Loucy (cell line): ENCODE results near the gene REEP1.

Experiments
- EZH2phosphoT487 ChIP-seq: fragments of 200-600 bp; IDR thresholded peaks from 2 replicates; pipeline ENCODE4 v1.6.1; 2018; ENCODE audit warnings: antibody characterized with exemption, mild to moderate bottlenecking, moderate library complexity, borderline replicate concordance
- TF ChIP-seq, protein P1 (sequence below): fragments of 200-600 bp; sonication (generic); conservative IDR thresholded peaks from 2 replicates; pipeline ENCODE4 v1.5.1; 2014; ENCODE audit warnings: mild to moderate bottlenecking, antibody characterized with exemption, low read length

GRCh38 chr2:86375623-86376022 is 38.2 kb upstream of the REEP1 start:
- TF ChIP-seq, protein P1, sequence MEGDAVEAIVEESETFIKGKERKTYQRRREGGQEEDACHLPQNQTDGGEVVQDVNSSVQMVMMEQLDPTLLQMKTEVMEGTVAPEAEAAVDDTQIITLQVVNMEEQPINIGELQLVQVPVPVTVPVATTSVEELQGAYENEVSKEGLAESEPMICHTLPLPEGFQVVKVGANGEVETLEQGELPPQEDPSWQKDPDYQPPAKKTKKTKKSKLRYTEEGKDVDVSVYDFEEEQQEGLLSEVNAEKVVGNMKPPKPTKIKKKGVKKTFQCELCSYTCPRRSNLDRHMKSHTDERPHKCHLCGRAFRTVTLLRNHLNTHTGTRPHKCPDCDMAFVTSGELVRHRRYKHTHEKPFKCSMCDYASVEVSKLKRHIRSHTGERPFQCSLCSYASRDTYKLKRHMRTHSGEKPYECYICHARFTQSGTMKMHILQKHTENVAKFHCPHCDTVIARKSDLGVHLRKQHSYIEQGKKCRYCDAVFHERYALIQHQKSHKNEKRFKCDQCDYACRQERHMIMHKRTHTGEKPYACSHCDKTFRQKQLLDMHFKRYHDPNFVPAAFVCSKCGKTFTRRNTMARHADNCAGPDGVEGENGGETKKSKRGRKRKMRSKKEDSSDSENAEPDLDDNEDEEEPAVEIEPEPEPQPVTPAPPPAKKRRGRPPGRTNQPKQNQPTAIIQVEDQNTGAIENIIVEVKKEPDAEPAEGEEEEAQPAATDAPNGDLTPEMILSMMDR, result no peak
- TF ChIP-seq EZH2phosphoT487, result no peak
